Measurements from ENCODE around the gene CREBBP. TPM values are rescaled to one million over a fixed set of nuclear protein-coding genes. Genes with fewer than 3 reads are reported as not detected.

Gene CREBBP
- total RNA-seq, 1 donor from 2014 or later = 7.8 TPM

DNA sequence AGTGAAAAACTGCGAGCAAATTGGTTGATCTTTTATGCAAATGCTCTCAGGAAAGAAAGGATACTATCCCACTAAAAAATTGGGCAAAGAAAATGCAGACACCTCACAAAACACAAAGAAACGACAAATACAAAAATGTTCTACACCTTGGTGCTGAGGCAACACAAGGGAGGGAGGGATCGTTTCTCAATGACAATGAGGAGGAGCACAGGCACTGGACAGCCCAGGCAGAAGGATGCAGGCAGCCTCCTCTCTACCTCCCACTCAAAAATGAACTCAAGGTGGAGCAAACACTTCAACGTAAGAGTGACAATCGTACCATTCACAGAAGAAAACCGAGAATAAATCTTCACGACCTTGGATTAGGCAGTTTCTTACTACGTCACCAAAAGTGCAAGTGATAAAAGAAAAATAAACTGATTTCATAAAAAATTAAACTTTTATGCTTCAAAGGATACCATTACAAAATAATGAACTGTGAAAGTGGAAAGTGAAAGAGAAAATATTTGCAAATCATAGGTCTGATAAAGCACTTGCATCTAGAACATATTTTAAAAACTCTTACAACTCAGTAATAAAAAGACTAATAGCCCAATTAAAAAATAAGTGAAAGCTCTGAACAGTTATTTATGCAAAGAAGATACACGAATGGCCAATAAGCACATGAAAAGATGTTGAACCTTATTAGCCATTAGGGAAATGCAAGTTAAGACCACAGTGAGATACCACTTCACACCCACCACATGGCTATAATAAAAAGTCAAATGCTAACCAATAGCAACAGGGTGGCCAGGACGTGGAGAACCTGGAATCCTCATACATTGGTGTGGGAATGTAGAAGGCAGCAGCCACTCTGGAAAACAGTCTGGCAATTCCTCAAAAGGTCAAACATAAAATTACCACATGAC, 82.4 kb downstream of the CREBBP start:
- no peak for DNase-seq (ENCODE audit: low read depth in 2 of 2)

DNA sequence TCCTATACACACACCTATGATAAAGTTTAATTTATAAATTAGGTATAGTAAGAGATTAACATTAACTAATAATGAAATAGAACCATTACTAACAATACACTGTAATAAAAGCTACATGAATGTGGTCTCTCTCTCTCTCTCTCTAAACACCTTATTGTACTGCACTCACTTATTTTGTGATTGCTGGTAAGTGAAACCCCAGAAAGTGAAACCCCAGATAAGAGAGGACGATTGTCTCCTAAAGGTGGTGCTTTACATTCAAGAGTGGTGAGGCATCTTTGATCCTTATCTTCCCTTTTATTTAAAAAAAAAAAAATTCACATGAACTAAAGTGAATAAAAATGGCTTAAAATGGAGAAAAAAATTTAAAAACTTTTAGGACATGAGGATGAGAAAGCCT, 83.0 kb downstream of the CREBBP start:
- no peak for DNase-seq (ENCODE audit: low read depth in 2 of 2)

DNA sequence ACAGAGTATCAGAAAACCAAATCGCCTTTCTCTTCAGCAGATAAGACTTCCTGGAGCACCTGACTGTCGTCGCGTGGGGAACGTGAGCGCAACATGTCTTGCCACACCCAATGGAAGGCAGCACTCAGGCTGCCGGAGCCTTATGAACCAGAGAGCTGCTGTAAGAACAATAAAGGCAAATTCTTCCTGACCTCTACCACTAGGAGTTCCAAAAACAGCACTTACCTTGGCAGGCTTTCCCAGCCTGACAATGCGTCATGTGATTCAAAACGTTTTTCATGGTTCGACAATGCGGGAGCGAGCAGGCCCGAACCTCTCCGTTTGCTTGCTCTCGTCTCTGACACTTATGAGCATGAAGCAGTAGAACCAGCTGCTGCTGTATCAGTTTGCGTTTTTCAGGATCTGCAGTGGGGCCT, 87.3 kb downstream of the CREBBP start:
- DNase-seq (ENCODE audit: low read depth in 2 of 2) = peak; percentile 60 to 79

DNA sequence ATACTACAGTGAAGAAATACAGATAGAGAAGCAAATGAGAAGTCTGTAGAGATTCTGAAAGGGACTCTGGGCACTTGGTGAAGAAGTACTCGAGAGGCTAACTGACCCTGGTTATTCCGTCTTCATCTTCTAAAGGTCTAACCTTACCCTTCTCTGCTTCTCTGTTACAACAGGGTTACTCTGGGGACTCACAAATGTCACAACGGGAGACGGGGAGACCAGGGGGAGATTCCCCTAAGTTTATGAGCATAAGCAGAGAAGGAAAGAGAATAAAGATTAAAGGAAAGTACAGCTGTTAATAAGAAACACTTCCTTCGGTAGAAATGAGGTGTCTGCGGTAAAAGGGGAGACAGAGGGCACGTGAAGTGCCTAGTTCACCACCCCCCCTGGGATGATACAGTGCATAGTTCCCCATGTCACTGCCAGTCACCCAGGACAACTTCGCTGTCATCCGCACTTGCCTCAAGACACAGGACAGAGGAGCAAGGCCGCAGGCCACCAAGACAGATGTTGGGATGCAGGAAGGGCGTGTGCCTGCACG, 88.0 kb downstream of the CREBBP start:
- no peak for DNase-seq (ENCODE audit: low read depth in 2 of 2)

DNA sequence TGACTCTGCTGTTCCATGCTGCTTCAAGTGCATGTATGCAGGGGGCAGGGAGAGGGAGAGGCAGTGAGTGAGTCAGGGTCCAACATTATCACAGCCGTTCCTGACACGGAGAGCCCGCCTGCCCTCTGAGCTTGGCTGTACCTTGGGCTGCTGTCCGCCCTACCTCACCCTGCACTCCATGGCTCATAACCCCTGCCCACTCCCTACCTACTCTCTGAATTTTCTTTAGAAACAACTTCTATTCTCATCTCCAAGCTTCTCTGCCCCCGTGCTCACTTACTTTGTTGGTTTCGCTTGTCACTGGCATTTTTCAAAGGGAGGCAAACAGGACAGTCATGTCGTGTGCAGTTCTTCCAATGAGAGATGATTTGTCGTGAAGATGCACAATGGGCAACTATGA, 88.8 kb downstream of the CREBBP start:
- no peak for DNase-seq (ENCODE audit: low read depth in 2 of 2)

DNA sequence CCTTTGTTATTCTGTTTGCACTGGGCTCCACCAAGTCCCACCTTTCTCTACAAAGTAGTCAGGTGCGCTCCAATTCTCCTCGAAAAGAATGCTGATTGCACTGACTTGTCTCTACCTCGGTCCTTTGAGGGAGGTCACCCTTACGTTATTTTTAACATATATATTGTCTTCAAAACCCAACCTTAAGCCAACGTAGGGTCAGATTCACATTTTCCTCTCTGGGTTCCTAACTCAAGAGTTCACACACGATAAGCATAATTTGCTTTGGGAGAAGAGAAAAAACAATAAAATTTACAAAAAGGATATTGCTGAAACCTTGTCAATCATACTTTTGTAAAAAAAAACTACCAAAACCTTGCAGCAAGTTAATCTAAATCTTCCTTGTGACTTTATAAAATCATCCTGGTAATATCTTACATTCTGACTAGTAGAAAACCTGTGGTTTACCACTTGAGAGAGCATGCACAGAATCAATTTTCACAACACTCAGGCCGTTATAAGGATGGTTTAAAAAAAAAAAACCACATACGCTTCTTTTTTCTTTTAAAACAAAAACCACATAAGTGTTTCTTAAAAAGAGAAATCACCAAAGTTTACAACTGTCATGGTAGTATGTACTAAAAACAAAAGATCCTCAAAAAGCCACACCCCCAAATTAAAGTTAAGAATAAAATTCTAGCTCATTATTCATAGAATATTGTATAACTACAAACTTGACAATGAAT, 91.0 kb downstream of the CREBBP start:
- no peak for DNase-seq (ENCODE audit: low read depth in 2 of 2)

DNA sequence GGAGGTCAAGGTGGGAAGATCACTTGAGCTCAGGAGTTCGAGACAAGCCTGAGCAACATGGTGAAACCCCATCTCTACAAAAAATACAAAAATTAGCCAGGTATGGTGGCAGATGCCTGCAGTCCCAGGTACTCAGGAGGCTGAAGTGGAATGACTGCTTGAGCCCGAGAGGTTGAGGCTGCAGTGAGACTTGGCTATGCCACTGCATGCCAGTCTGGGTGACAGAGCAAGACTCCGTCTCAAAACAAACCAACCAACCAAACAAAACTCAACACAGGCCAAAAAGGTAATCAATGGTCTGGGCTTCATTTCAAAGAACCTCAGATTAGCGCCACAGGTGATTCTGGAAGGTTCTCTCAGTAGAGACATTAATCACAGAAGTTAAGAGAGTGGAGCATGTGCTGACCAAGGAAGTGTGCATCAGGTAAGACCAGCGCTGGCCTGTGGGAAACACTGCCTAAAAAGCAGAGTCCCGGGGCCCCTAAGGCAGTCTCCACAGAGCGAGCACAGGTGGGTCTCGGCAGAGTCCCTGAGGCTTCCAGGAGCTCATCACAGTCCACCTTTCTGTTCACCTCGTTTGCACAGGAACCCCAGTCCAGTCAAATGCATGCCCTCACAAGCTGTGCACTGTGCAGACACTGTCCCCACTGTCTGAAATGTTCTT, 91.7 kb downstream of the CREBBP start:
- no peak for DNase-seq (ENCODE audit: low read depth in 2 of 2)

DNA sequence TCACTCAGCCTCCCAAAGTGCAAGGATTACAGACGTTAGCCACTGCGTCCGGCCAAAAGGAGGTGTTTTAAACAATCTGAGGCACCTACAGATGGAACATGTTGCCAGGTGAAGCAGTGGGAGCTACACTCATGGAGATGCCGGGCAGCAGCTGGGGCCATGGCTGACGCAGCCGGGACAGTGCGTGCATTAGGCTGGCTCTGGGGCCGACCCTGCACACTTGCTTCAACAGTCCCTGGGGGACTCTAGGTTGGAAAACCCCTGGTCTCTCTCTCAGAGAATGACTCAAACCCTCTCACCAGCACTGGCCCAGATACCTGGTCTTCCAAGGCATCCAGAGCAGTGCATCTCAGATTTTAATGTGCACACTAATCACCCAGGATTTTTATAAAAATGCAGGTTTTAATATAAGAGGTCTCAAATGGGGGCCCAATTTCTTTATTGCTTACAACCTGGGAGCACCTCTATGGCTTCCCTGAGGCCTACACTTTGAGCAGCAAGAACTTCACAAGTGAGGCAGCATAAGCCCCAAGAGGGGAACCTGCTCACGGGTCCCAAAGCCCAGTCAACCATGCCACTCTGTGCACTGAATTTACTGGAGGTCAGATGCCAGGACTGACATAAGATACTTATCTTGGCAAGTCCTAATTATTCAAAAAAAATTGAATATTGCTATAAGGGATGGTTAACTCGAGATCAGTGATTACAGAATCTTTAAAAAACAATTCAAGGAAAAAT, 92.4 kb downstream of the CREBBP start:
- no peak for DNase-seq (ENCODE audit: low read depth in 2 of 2)

DNA sequence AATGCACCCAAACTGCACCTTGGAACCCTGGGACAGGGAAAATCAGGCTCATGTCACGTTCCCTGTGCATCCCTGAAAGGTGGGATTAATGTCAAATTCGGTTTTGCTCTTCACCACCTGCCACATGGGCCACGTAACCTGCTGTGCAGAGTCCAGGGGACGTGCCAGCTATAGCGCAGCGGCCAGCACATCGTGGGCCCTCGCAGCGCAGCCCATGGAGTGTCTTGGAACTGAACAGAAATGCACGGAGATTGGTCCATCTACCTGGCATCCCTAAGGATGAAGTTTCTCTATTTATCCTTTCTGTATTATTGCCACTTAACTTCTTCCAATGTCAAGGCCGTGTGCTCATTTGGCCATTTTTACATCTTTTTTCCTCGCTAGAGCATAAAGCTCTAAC, 95.1 kb downstream of the CREBBP start:
- DNase-seq (ENCODE audit: low read depth in 2 of 2) = no peak

DNA sequence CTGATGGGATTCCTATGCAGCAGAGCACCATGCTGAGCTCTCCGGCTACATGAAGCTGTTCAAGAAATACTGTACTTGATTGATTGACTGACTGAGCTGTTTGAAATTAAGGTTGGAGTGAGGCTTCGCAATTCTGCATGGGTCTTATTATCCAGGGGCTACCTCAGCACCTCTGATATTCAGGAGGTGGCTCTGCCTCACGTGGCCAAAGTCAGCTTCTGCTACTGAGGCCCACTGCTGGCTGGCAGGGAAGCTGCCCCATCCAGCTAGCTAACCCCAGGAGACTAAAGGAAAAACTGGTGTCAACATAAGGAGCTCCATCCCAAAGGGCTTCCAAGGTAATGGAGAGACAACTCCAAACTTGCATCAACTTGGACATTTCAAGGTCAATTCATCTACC, 97.0 kb downstream of the CREBBP start:
- no peak for DNase-seq (ENCODE audit: low read depth in 2 of 2)

DNA sequence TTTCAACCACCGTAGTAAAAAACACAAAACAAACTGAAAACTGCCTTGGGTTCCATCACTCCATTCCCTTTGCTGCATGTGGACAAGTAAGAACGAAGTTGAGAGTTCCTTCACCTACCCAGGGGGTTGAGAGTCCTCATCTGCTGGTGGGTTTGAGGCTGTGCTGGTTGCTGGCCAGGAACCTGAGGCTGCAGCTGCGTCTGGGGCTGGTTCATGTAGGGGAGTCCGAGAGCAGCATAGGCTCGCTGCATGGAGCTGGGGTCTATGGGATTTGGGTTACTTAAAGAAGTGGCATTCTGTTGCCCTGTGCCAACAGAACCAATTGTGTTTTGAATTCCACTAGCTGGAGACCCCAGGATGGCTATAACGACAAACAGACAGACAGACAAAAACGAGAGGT, 97.9 kb downstream of the CREBBP start:
- DNase-seq (ENCODE audit: low read depth in 2 of 2) = no peak

DNA sequence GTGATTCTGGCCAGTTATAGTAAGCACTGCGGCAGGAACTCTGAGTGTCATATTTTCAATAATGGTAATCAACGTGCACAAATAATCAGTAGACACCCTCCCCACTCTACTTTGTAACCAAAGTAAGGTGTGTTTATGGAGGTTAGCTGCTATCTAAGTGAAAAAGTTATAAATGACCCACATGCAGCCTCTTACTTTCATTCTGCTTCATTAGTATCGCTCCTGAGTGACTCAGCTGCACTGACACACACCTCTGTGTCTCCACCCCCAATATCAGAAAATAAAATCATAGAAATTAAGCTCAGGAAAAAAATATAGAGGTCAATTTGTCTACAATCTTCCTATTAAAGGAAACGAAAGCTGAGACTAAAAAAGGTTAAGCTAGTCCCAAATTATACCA, 99.1 kb downstream of the CREBBP start:
- no peak for DNase-seq (ENCODE audit: low read depth in 2 of 2)

DNA sequence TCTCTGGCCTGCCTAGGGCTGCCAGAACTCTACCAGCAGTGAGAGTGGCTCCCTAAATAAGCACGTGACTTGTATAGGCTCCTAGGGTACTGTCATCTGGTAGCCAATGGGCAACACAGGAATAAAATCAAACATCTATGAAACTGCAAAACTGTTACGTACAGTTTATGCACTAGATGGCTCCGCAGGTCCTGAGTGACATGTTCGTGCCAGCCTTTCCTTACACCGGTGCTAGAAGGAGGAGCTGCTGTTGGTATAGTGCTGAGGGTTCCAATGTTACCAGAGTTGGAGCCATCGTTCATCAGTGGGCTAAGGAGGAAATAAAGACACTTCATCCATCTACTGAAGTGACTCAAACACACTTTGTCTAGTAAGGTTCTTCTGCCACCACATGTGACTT, 99.9 kb downstream of the CREBBP start:
- peak; percentile 9 to 46 for DNase-seq (ENCODE audit: low read depth in 2 of 2)

DNA sequence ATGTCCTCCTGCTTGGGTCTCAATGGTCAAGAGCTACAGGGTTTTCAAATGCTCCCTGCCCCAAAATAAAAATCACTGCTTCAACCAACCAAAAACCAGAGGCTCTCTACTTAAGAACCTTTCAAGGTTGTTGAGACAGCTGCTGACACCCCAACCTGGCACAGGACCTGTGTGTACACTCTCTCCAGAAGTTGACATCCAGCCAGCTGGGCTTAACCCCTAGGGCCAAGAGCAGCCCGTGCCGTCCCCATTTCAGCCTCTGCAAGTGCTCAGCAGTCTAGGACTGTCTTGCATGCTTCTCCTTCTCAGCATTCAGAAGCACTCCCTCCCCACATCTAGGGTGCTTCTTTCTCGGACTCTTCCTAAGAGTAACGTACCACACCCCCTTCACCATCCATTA, 104.2 kb downstream of the CREBBP start:
- DNase-seq (ENCODE audit: low read depth in 2 of 2) = no peak

DNA sequence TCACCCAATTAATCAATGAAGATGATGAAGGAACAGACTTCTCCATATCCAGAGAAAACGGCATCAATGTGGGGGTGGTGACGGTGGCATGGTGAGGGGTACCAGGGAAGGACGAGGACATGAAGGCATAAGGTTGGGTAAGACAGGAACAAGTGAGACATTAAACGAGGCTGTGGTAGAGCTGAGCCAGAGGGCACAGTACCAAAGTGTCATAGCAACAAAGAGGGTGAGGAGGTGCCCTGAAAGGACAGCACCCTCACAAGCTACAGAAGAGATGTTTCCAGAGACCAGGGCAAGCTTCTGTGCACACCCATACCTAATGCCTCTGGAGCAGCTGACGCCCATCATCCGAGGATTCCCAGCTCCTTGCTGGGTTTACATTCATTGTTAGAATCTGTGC, 105.7 kb downstream of the CREBBP start:
- no peak for DNase-seq (ENCODE audit: low read depth in 2 of 2)

DNA sequence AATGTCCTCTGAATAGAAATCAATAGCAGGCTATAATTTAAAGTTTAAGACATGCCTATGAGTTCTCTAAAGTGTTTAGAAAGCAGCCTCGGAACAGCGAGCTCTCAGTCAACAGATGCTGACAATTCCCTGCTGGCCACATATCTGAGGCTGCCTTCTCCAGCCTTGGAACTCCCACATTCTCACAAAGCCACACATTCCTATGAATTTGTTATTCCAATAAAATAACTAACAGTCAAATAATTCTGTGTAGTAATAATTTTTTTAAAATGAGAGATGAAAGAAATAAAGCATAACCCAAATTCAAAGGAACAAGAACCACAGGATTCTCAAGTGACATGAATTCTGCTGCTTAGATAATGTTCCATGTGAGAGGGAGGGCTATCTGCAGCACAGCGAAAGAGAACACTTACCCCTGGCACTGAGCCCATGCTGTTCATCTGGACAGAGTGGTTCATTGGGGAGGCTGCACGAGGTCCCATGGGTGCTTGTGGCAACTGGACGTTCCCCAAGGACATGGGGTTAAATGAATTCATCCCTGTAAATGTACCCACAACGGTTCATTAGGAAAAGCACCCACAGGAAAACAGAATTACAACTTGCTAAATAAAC, 106.3 kb downstream of the CREBBP start:
- no peak for DNase-seq (ENCODE audit: low read depth in 2 of 2)

DNA sequence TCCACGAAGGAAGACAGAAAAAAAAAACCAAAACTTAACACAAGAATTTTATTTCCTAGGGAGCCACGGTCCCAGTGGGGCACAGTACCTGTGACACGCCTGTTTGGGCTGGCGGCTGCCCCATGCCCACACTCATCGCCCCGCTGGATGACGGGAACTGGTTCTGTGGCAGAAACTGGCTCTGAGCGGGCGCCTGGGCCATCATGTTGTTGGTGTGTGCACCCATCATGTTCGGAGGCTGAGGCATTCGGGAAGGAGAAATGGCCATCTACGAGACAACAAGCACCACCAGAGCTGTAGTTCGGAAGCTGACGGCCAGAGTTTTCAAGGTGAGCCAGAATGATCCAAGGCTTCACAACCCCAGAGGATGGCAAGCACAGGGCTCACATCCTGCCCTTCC, 106.8 kb downstream of the CREBBP start:
- DNase-seq (ENCODE audit: low read depth in 2 of 2) = no peak

DNA sequence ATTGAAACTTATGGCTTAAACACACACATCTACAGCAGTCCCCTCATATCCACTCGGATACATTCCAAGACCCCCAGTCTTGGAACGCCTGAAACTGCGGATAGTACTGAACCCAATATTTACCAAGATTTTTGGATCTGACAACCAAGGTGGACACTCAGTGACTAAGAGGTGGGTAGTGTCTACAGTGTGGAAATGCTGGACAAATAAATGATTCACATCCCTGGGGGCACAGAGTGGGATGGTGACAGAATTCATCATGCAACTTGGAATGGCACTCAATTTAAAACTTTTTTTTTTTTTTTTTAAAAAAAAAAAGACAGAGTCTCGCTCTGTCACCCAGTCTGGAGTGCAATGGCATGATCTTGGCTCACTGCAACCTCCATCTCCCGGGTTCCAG, 109.0 kb downstream of the CREBBP start:
- DNase-seq (ENCODE audit: low read depth in 2 of 2) = no peak

DNA sequence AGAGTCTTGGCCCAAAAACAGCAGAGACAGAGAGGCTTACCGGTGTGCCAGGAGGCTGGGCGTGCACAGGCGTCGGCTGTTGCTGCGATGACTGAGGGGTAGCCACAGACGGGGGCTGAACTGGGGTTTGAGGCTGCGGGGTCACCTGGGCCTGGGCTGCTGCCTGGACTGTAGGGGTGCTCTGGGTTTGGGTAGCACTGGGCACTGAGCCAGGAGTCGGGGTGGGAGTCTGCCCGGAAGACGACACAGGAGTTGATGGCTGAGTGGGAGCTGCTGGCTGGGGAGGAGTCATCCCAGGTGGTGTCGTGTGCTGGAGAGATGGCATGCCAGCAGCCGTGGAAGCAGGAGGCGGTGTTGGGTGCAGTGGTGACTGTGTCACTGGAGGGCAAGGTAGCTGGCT, 110.0 kb downstream of the CREBBP start:
- DNase-seq (ENCODE audit: low read depth in 2 of 2) = no peak

DNA sequence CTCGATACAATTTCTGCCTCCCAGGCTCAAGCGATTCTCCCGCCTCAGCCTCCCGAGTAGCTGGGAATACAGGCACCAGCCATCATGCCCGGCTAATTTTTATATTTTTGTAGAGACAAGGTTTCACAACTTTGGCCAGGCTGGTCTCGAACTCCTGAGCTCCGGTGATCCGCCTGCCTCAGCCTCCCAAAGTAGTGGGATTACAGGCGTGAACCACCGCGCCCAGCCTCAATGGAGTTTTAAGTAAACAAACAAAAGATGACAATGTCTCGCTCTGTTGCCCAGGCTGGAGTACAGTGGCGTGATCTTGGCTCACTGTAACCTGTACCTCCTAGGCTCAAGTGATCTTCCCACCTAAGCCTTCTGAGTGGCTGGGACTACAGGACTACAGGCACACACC, 110.6 kb downstream of the CREBBP start:
- no peak for DNase-seq (ENCODE audit: low read depth in 2 of 2)

DNA sequence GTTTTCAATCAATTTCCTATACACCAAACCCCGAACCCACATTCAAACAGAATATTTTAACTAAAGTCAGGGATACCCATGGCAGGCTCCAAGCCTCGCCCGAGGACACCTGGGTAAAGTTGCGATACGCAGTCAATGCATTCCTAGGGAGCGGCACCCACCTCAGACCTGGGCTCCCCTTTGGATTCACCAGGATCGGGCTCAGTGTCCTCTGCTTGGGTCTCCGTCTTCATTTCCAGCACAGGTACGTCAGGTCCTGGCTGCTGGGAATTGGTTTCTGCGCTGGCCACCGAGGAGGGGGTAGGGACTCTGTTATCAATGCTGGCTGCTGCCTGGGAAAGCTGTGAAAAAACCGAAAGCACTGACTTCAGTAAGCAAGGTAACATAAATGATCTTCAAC, 111.5 kb downstream of the CREBBP start:
- DNase-seq (ENCODE audit: low read depth in 2 of 2) = no peak
